AG09319 (cell line): ENCODE data around the gene SLC24A4.

Experiments used
- DNase-seq: peaks from one replicate; pipeline ENCODE4 v3.0.0-alpha.2; 2010; ENCODE audit warnings: low read depth; ENCODE audit errors: extremely low read depth
- CTCF ChIP-seq: IDR thresholded peaks from 2 replicates; pipeline ENCODE4 v1.5.1; 2011; ENCODE audit warnings: low read depth, mild to moderate bottlenecking, inconsistent platforms, low read length, moderate library complexity

SLC24A4 gene

GRCh38 chr14:92449404-92450181, 126.6 kb downstream of the SLC24A4 start:
- TF ChIP-seq CTCF = no peak
- DNase-seq = no peak

GRCh38 chr14:92450351-92451070, 127.5 kb downstream of the SLC24A4 start:
- DNase-seq = no peak
- TF ChIP-seq CTCF = no peak

GRCh38 chr14:92451245-92451644, 128.3 kb downstream of the SLC24A4 start:
- no peak for TF ChIP-seq CTCF
- DNase-seq = no peak

- no peak for TF ChIP-seq CTCF
- DNase-seq = no peak
These were observed 128.8 kb downstream of the SLC24A4 start for GRCh38 chr14:92451755-92452154.

- no peak for DNase-seq
- no peak for TF ChIP-seq CTCF
These were observed 129.5 kb downstream of the SLC24A4 start for GRCh38 chr14:92452471-92452870.

GRCh38 chr14:92453691-92454090, 130.7 kb downstream of the SLC24A4 start:
- no peak for TF ChIP-seq CTCF
- DNase-seq = no peak

- no peak for DNase-seq
- TF ChIP-seq CTCF = no peak
These were observed 132.3 kb downstream of the SLC24A4 start for GRCh38 chr14:92455231-92455630.
